Stimulated activated CD8-positive, alpha-beta memory T cell treated with anti-CD3 and anti-CD28 coated beads, Interleukin-2, amount 100 ng/mL, for 48 hours (primary cell): ENCODE data around the gene IDE.
"Not testable (repeated sequence)": the region's sequence is repeated elsewhere in the genome, so short reads cannot be mapped to it uniquely, and the experiment has no call there.

Experiments
- DNase-seq, 2 donors: peaks; one replicate each; pipeline ENCODE4 v3.0.0-alpha.2; 2020; ENCODE audit warnings: low read depth in 2 of 2

Gene IDE

GRCh38 chr10:92419740-92420545 is 153.9 kb downstream of the IDE start:
- DNase-seq: no peak

- DNase-seq: no peak
Measured at GRCh38 chr10:92418891-92419290, 155.0 kb downstream of the IDE start.

GRCh38 chr10:92418221-92418620 is 155.7 kb downstream of the IDE start:
- DNase-seq: no peak

DNA sequence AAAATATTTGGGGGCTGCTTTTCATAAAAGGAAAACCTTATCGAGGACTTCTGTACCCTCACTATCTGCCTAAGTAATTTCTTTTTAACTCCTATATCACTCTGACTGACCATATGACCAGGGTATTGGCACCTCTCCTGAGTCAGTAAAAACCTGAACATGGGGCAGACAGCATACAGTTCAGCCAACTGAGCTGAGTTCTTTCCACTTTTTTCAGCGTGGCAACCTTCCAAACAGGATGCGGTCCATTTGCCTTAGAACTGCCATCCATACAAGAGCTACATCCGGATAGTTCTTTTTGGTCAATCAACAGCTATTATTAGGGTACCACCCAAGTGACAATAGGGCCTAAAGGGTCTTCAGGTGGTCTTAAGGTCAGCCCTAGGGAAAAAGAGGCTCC is 160.4 kb downstream of the IDE start:
- no peak for DNase-seq

DNA sequence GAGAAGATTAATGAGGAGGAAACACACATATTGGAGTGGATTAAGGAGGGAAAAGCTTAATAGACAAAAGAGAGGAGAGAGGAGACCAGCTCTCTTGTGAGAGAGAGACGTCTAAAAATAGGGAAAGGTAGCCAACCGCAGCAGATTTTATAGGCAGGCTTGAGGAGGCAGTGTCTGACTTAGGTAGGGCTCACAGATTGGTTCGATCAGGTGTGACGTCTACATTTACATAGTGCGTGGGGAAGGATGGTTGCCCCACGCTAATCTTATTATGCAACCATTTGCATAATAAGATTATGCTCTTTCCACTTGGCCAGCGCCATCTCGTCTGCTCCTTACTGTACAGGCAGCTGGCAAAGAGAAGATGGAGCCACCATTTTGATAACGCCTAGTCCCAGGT is 160.9 kb downstream of the IDE start:
- DNase-seq: no peak

DNA sequence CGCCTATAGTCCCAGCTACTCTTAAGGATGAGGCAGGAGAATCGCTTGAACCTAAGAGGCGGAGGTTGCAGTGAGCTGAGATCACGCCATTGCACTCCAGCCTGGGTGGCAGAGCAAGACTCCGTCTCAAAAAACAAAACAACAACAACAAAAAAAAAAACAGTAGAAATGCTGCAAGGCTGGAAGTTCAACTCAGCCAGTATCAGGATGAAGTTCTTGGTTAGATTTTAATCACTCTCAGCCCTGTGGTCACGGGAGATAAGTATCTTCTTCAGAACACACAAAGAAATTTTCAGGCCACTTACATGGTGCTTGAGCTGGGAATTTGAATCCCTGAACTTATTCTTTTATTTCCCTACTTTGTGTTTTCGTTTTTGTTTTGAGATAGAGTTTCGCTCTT is 162.5 kb downstream of the IDE start:
- DNase-seq: no peak

DNA sequence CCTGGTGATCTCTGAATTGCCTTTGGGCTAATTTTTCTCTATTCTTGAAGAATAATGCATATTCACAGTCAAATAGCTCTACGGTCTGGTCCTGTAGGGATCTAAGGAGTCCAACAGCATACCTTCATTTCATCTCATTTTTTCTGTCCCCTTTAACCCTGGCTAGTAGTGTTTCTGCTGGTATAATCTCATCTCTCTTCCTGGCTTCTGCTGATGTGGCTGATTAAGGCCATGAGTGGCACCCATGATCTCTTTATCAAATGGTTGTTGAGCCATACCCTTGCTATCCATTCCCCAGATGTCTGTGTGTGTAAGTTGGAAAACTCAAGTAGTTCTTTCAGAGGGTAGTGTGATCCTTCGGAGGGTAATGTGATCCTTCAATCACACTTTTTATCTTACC is 163.4 kb downstream of the IDE start:
- no peak for DNase-seq

DNA sequence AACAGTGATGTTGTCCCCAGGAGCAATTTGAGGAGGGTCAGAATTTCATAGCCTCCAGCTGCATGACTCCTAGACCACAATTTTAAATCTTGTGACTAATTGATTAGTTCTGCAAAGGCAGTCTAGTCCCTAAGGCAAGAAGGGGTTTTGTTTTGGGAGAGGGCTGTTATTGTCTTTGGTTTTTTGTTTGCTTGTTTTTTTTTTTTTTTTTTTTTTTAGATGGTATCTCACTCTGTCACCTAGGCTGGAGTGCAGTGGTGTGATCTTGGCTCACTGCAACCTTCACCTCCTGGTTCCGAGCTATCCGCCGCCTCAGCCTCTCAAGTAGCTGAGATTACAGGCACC is 165.9 kb downstream of the IDE start:
- DNase-seq: no peak

DNA sequence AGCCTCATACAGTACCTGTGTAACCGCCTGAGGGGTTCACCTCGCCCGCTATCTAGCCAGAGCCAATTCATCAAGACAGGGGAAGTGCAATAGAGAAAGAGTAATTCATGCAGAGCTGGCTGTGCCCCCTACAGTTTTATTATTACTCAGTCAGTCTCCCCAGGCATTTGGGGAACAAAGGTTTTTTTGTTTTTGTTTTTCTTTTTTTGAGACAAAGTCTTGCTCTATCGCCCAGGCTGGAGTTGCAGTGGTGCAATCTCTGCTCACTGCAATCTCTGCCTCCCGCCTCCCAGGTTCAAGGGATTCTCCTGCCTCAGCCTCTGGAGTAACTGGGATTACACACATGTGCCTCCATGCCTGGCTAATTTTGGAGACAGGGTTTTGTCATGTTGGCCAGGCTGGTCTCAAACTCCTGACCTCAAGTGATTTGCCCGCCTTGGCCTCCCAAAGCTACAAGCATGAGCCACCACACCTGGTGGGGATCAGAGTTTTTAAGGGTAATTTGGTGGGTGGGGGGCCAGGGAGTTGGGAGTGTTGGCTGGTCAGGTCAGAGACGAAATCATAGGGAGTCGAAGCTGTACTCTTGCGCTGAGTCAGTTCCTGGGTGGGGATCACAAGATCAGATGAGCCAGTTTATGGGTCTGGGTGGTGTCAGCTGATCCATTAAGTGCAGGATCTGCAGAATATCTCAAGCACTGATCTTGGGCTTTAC is 166.4 kb downstream of the IDE start:
- DNase-seq: no peak

- DNase-seq: no peak
Measured at GRCh38 chr10:92405419-92405924, 168.4 kb downstream of the IDE start.

- DNase-seq: no peak
Measured at GRCh38 chr10:92404612-92405418, 169.1 kb downstream of the IDE start.

- not testable (repeated sequence) for DNase-seq
Measured at GRCh38 chr10:92402234-92402633, 171.7 kb downstream of the IDE start.
